KOPT-K1 (cell line): ENCODE measurements around the gene OR4D2.

ENCODE experiments used
- H3K27ac ChIP-seq: fragments of 200-600 bp; sonication (generic); 2 replicates; pipeline ENCODE4 v1.5.1; 2016; ENCODE audit warnings: antibody characterized with exemption, mild to moderate bottlenecking, low read depth, low read length; ENCODE audit not compliant: poor library complexity, severe bottlenecking
- H3K36me3 ChIP-seq: fragments of 200-600 bp; sonication (generic); 2 replicates; pipeline ENCODE4 v1.5.1; 2017; ENCODE audit warnings: antibody characterized with exemption, mild to moderate bottlenecking, low read length, moderate library complexity; ENCODE audit not compliant: insufficient read depth
- H3K9me3 ChIP-seq: fragments of 200-600 bp; sonication (generic); 2 replicates; pipeline ENCODE4 v1.5.1; 2017; ENCODE audit warnings: antibody characterized with exemption, low read length, mild to moderate bottlenecking; ENCODE audit not compliant: insufficient read depth, poor library complexity, severe bottlenecking

OR4D2 gene

GRCh38 chr17:58156839-58157803 is 9.7 kb upstream of the OR4D2 start:
- no peaks in the 10 kb centered on the region for H3K36me3 ChIP-seq
- H3K27ac ChIP-seq, result no peak overlapping the region
- H3K9me3 ChIP-seq, result no peaks in the 10 kb centered on the region

- no peaks in the 10 kb centered on the region for H3K36me3 ChIP-seq
- no peaks in the 10 kb centered on the region for H3K9me3 ChIP-seq
- no peak overlapping the region for H3K27ac ChIP-seq
These were observed 8.6 kb upstream of the OR4D2 start for GRCh38 chr17:58158181-58158580.

- Histone ChIP-seq H3K27ac (no peak overlapping the region), H3K9me3 (no peaks in the 10 kb centered on the region)
These were observed 5.2 kb upstream of the OR4D2 start for GRCh38 chr17:58161566-58161965.

GRCh38 chr17:58165981-58166380 is 801 bp upstream of the OR4D2 start:
- H3K27ac ChIP-seq, result no peak overlapping the region
- no peaks in the 10 kb centered on the region for H3K36me3 ChIP-seq
- no peaks in the 10 kb centered on the region for H3K9me3 ChIP-seq

More at GRCh38 chr17:58161566-58161965, 5.2 kb upstream of the OR4D2 start:
- H3K36me3 ChIP-seq, result no peaks in the 10 kb centered on the region

GRCh38 chr17:58170622-58171021 is 3.8 kb downstream of the OR4D2 start:
- H3K36me3 ChIP-seq, result no peaks in the 10 kb centered on the region
- H3K9me3 ChIP-seq, result no peaks in the 10 kb centered on the region
- H3K27ac ChIP-seq, result no peak overlapping the region

- Histone ChIP-seq H3K27ac (no peak overlapping the region), H3K36me3 (no peaks in the 10 kb centered on the region), H3K9me3 (no peaks in the 10 kb centered on the region)
These were observed 5.7 kb downstream of the OR4D2 start for GRCh38 chr17:58172369-58173071.

GRCh38 chr17:58174871-58175270 is 8.1 kb downstream of the OR4D2 start:
- H3K9me3 ChIP-seq, result no peaks in the 10 kb centered on the region
- H3K36me3 ChIP-seq, result no peaks in the 10 kb centered on the region
- H3K27ac ChIP-seq, result no peak overlapping the region

- Histone ChIP-seq H3K9me3 (no peaks in the 10 kb centered on the region), H3K36me3 (no peaks in the 10 kb centered on the region), H3K27ac (no peak overlapping the region)
These were observed 9.4 kb downstream of the OR4D2 start for GRCh38 chr17:58176200-58176599.

- Histone ChIP-seq H3K9me3 (no peaks in the 10 kb centered on the region), H3K36me3 (no peaks in the 10 kb centered on the region), H3K27ac (no peak overlapping the region)
These were observed 15.0 kb downstream of the OR4D2 start for GRCh38 chr17:58181796-58182195.

GRCh38 chr17:58183514-58183913 is 16.7 kb downstream of the OR4D2 start:
- H3K9me3 ChIP-seq, result no peaks in the 10 kb centered on the region
- H3K36me3 ChIP-seq, result no peaks in the 10 kb centered on the region
- no peak overlapping the region for H3K27ac ChIP-seq

GRCh38 chr17:58184308-58184985 is 17.7 kb downstream of the OR4D2 start:
- Histone ChIP-seq H3K36me3 (no peaks in the 10 kb centered on the region), H3K9me3 (no peaks in the 10 kb centered on the region), H3K27ac (no peak overlapping the region)

- Histone ChIP-seq H3K36me3 (no peaks in the 10 kb centered on the region), H3K27ac (no peak overlapping the region), H3K9me3 (no peaks in the 10 kb centered on the region)
These were observed 18.4 kb downstream of the OR4D2 start for GRCh38 chr17:58184986-58185761.

- Histone ChIP-seq H3K36me3 (no peaks in the 10 kb centered on the region), H3K9me3 (no peaks in the 10 kb centered on the region), H3K27ac (no peak overlapping the region)
These were observed 19.8 kb downstream of the OR4D2 start for GRCh38 chr17:58186591-58186990.

- no peaks in the 10 kb centered on the region for H3K9me3 ChIP-seq
- H3K27ac ChIP-seq, result no peak overlapping the region
- H3K36me3 ChIP-seq, result no peaks in the 10 kb centered on the region
These were observed 20.3 kb downstream of the OR4D2 start for GRCh38 chr17:58187063-58187462.
